HG02970 (cell line): ENCODE results near the gene AQP12A.

Experiments
- ATAC-seq: cut with Tn5 transposase; IDR thresholded peaks from one replicate; pipeline ENCODE4 v1.9.1; 2021; ENCODE audit warnings: mild to moderate bottlenecking, moderate library complexity, moderate number of reproducible peaks; ENCODE audit not compliant: unreplicated experiment, low FRiP score

AQP12A gene

DNA sequence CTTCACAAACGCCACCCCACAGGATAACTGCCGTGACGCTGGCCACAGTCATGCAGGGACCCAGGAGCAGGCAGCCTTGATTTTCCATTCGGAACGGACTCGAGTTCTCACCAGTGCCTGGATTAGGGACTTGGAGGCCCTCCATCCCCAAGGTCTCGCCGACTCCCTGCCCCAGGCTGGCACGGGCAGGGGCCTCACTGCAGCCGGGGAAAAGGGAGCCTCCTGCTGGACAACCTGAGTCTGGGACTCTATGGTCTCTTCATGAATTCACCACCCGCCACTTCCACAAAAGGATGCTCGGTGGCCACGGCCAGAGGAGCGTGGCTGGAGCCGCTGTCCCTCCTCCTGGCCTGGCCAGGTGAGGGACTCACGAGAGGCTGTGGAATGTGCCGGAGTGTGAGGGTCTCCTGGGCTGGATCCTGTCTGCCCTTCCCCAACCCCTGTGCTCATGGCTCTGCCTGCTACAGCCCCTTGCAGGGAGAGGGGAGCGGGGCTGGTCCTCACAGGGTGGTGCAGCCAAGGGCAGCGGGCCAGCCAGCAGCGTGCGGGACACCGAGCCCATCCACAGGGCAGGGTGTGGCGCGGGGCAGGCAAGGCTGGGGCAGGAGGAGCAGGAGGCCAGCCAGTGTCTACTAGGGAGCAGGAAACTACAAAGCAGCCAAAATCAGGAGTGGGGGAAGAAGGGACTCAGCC lies 42.3 kb downstream of the AQP12A start:
- ATAC-seq, result no peak

GRCh38 chr2:240734756-240735155 lies 43.1 kb downstream of the AQP12A start:
- no peak for ATAC-seq

GRCh38 chr2:240735476-240735875 lies 43.8 kb downstream of the AQP12A start:
- no peak for ATAC-seq

GRCh38 chr2:240736281-240737250 lies 44.9 kb downstream of the AQP12A start:
- no peak for ATAC-seq

DNA sequence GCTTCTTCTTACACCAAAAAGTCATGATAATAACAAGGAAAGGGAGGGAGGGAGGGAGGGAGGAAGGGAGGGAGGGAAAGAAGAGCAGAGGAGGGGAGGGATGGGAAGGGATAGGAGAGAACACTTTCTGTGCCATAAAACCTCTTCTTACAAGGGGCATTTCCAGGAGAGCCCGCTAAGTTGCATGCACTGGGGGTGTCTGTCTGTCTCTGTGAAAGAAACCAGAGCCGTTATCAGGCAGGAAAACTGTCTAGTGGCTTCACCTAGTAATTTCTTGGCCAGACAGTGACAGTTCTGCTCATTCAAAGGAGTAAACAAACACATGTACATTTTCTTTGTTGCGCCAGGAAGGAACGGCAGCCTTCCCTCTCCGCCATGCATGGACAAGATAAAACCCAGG lies 45.8 kb downstream of the AQP12A start:
- no peak for ATAC-seq

GRCh38 chr2:240737958-240738357 lies 46.3 kb downstream of the AQP12A start:
- no peak for ATAC-seq

DNA sequence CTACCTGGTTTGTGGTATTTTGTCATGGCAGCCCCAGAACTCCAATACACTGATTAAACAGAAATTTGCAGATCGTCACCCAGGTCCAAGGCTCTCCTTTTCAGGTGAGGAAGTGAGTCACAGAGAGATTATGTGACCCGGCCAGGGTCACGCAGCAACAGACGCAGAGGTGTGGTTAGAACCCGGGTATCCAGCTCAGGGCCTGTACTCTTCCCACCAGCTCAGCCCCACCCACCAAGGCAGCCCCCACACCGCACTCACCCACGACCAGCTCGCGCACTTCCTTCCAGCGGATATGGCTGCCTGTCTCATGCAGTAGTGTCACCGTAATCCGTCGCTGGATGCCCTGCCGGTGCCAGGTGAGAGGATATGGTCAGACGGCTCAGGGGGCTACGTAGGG lies 48.1 kb downstream of the AQP12A start:
- no peak for ATAC-seq

DNA sequence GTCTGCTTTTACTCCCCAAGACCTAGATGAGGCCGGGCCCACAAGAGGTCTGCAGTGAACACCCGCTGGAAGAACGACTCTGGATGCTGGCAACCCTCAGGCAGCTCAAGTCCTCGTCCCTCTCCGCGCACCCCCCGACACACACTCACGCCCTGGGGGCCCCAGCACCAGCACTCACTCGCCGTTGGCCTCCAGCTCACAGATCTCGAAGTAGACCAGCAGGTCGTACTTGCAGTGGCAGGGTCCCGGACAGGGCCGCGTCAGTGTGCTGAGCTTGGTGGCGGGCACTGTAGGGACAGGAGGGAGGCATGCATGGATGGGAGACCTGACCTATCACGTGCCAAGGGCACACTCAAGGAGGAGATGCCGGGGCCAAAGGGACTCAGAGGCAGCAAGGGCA lies 49.4 kb downstream of the AQP12A start:
- ATAC-seq, result no peak

- ATAC-seq, result no peak
These were observed 51.0 kb downstream of the AQP12A start for GRCh38 chr2:240742602-240743095.

DNA sequence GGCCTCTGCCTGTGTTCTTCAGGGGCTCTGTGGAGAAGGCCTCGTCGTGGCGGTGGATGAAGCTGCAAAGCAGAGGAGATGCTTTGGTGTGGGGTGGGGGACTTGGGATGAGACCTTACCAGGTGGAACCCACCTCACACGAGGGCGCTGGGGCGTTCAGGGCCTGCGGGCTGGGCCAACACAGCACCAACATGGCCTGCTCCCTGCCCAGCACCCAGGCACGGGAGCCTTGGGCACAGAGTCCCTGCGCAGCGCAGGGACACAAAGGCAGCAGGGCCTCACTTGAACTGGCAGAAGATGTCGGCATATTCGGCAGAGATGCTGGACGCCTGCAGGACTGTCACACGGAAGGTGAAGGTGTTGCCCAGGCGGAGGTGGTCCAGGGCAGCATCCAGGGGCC lies 53.8 kb downstream of the AQP12A start:
- no peak for ATAC-seq

DNA sequence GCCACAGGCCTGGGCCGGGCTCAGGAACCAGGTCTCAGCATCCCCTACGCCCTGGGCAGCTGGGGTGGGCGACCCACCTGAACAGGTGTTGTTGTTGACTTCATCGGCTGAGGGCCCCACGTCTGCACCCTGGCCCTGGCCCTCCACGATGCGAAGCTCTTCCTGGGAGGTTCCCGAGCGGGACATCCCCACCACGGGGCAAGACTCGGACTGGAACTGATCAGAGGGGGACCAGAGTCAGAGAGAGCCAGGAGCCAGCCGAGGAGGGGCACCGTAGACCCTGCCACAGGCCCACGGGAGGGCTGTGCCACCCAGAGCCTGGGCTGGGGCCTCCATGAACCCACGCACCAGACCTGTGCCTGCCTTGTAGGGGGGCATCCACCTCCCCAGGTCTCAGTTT lies 54.3 kb downstream of the AQP12A start:
- ATAC-seq, result no peak

DNA sequence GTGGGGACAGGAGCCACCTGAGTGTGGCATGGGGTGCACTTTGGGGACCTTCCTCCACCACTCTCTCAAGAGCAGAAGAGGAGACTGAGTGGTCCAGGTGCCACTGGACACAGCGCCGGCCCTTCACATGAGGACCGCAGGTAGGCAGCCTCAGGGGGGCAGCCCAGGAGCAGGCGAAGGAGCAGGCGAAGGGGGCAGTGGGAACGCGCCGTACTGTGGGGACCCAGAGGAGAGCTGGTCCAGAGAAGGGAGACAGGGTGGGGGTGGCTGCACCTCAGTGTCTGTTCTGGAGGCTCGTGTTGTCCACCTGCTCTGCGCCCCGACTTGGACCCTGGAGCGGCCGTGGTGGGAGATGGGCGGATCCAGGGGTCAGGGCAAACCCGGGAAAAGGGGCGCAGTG lies 55.0 kb downstream of the AQP12A start:
- ATAC-seq, result no peak

DNA sequence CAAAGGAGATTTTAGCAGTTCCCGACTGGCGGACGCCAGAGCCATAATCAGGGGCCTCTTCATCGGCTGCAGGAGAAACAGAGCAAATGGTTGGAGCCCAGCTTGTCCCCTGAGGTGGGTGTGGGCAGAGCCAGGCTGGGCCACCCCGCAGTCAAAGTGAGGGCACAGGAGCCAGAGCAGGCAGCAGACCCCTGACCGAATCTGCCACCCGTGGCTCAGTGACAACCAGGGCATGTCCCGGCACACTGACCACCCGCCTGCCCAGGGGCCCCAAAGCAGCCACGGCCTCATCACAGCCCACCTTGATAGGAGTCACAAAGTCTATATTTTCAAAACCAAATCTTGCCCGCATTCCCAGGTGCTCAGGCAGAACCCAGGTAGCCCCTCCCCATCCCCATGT lies 55.6 kb downstream of the AQP12A start:
- no peak for ATAC-seq
